Lower leg skin (tissue), 3 donors: ENCODE measurements around the gene ZSWIM8.

Experiments used
- CTCF ChIP-seq, 3 donors: fragments of 450-650 bp; IDR thresholded peaks; one replicate each; pipeline ENCODE4 v1.5.1; 2016; ENCODE audit warnings: antibody characterized with exemption in 3 of 3, mild to moderate bottlenecking in 3 of 3, moderate library complexity in 2 of 3
- POLR2A ChIP-seq, 2 donors: fragments of 450-650 bp; IDR thresholded peaks; one replicate each; pipeline ENCODE4 v1.6.1; 2016 to 2017; ENCODE audit warnings: antibody characterized with exemption in 2 of 2, mild to moderate bottlenecking in 1 of 2, moderate library complexity in 1 of 2

GRCh38 chr10:73803680-73804286 is 18.4 kb downstream of the ZSWIM8 start:
- no peak for TF ChIP-seq CTCF (IDR thresholded peaks at IDR 0.05)
- no peak for TF ChIP-seq POLR2A (IDR thresholded peaks at IDR 0.05)
